Panc1 (cell line): Measurements from ENCODE around the gene PIGC. TPM values are rescaled to one million over a fixed set of nuclear protein-coding genes. Genes with fewer than 3 reads are reported as not detected.

Experiments used
- ATAC-seq: fragments of 200-7000 bp; cut with Tn5 transposase; 2 replicates; pipeline ENCODE4 v1.9.1; 2020; ENCODE audit warnings: mild to moderate bottlenecking, moderate library complexity
- BruUV-seq: library from RNA; stranded (reverse); fragments of 400-500 nt; replicated peaks from 2 replicates; lab custom pipeline; 2021; lab: Mats Ljungman, UMichigan
- CTCF ChIA-PET: fragments of 300-600 bp; sonication (Branson Sonifier 250); formaldehyde crosslinking; loops from one replicate; lab custom pipeline; 2022; ENCODE audit warnings: antibody characterized with exemption; lab: Charles Lee
- POLR2A ChIA-PET: fragments of 300-600 bp; sonication (Branson Sonifier 250); formaldehyde crosslinking; loops from one replicate; lab custom pipeline; 2022; ENCODE audit warnings: antibody characterized with exemption; lab: Charles Lee
- DNase-seq: peaks from one replicate; pipeline ENCODE4 v3.0.0-alpha.2; 2010; ENCODE audit warnings: low read depth, low spot score
- H3K27ac ChIP-seq: 2 replicates; pipeline ENCODE4 v1.5.1; 2011; ENCODE audit warnings: mild to moderate bottlenecking, low read length, inconsistent platforms
- H3K27me3 ChIP-seq: fragments of 200-500 bp; sonication (Bioruptor generic); 2 replicates; pipeline ENCODE4 v1.6.0; 2014; ENCODE audit warnings: low read length, inconsistent platforms; ENCODE audit not compliant: control insufficient read depth, insufficient read depth
- H3K36me3 ChIP-seq: fragments of 200-500 bp; sonication (Bioruptor generic); 2 replicates; pipeline ENCODE4 v1.5.1; 2014; ENCODE audit warnings: inconsistent platforms, mild to moderate bottlenecking, low read length, moderate library complexity; ENCODE audit not compliant: control insufficient read depth, insufficient read depth
- H3K4me1 ChIP-seq: 2 replicates; pipeline ENCODE4 v1.5.1; 2011; ENCODE audit warnings: inconsistent platforms, mild to moderate bottlenecking, low read length, moderate library complexity; ENCODE audit not compliant: control insufficient read depth, insufficient read depth
- H3K4me3 ChIP-seq, 2 experiments: 2 replicates each; pipeline ENCODE4 v1.5.1; 2011 to 2012; ENCODE audit warnings: low read depth in 2 of 2, low read length in 2 of 2, mild to moderate bottlenecking in 2 of 2, inconsistent platforms in 1 of 2, moderate library complexity in 1 of 2
- H3K9me3 ChIP-seq: fragments of 200-500 bp; sonication (Bioruptor generic); 2 replicates; pipeline ENCODE4 v1.5.1; 2014; ENCODE audit warnings: low read depth, mild to moderate bottlenecking, inconsistent platforms, low read length, moderate library complexity; ENCODE audit not compliant: control insufficient read depth, insufficient read depth
- POLR2AphosphoS5 ChIP-seq: IDR thresholded peaks from 2 replicates; pipeline ENCODE4 v1.6.1; 2012; ENCODE audit warnings: mild to moderate bottlenecking, low read depth, low read length, moderate library complexity
- SIN3A ChIP-seq: IDR thresholded peaks from 2 replicates; pipeline ENCODE4 v1.6.1; 2012; ENCODE audit warnings: low read depth, mild to moderate bottlenecking, low read length, moderate library complexity, borderline replicate concordance; ENCODE audit not compliant: insufficient read depth
- TCF7L2 ChIP-seq: IDR thresholded peaks from 2 replicates; pipeline ENCODE4 v1.6.1; 2011; ENCODE audit warnings: mild to moderate bottlenecking, low read depth, low read length, inconsistent platforms
- in situ Hi-C: cut with HindIII; loops from 2 replicates; pipeline ENCODE4 v1.10.0; 2016; ENCODE audit warnings: low sequenced_read_pairs, low pct_unique_long_range_greater_than_20kb
- intact Hi-C: fragments of 100-400 bp; cut with micrococcal nuclease; formaldehyde crosslinking; loops from one replicate; pipeline ENCODE4 v1.10.0; 2022; ENCODE audit not compliant: unreplicated experiment
- total RNA-seq: library from RNA; stranded (reverse); gene quantifications from one replicate; pipeline ENCODE4 v1.2.1, GENCODE V29; 2021; ENCODE audit not compliant: unreplicated experiment
- TF ChIP-seq, protein P1 (sequence below), 2 experiments: IDR thresholded peaks; 2 replicates each; pipeline ENCODE4 v1.6.1; 2011 to 2012; ENCODE audit warnings: low read depth in 2 of 2, control low read depth in 1 of 2, low read length in 1 of 2, mild to moderate bottlenecking in 1 of 2, moderate library complexity in 1 of 2; ENCODE audit not compliant: insufficient read depth in 1 of 2
- TF ChIP-seq, protein P2 (sequence below): fragments of 450-650 bp; IDR thresholded peaks from 2 replicates; pipeline ENCODE4 v1.5.1; 2017; ENCODE audit warnings: mild to moderate bottlenecking

PIGC gene
- total RNA-seq, 1 experiment from 2014 or later, result 23.6 TPM

DNA sequence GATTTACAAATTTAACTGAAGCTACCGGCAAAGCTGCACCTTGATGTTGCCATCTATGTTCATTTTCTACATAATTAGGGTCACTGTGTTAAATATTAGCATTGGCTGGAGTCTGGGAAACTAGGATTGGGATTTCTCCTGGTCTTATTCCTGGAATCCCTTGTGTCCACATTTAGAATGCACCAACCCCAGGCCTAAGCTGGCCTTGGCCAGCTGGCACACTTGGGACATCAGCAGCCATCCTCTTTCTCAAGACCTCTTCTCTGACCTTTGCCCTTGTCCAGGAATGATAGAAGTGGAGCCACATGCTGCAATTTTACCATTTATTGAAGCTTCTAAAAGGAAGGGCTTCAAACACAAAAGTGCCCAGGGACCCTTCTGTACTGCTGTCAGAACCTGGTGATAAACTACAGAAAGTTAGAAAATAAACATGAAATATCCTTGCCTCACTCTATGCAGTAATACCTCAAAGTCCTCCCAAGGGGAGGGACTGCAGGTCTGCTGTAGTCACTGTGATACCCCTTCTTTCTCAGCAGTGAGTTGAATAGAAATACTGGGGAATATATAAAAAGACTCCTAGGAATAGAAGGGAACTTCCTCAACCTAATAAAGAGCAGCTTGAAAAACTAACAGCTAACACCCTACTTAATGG is 13.7 kb upstream of the PIGC start:
- Histone ChIP-seq H3K4me1 (no peaks in the 10 kb centered on the region), H3K9me3 (no peaks in the 10 kb centered on the region), H3K27ac (no peak overlapping the region), H3K4me3 (no peak overlapping the region), H3K36me3 (no peaks in the 10 kb centered on the region), H3K27me3 (no peaks in the 10 kb centered on the region; the same call in 1 of the 2 replicates)
- ChIA-PET POLR2A (no interaction called here), CTCF (interaction anchor here (0.7 kb wide), 1 partner anchor 13 kb away, joined by 3 read pairs; no protein-coding TSS in a partner anchor)
- DNase-seq (no peak), ATAC-seq (no peak)
- in situ Hi-C loops (no loop called here), intact Hi-C loops (no loop called here)
- no TSS peak for BruUV-seq
- TF ChIP-seq POLR2AphosphoS5 (no peak), TCF7L2 (no peak), SIN3A (no peak)
- TF ChIP-seq, protein P1, sequence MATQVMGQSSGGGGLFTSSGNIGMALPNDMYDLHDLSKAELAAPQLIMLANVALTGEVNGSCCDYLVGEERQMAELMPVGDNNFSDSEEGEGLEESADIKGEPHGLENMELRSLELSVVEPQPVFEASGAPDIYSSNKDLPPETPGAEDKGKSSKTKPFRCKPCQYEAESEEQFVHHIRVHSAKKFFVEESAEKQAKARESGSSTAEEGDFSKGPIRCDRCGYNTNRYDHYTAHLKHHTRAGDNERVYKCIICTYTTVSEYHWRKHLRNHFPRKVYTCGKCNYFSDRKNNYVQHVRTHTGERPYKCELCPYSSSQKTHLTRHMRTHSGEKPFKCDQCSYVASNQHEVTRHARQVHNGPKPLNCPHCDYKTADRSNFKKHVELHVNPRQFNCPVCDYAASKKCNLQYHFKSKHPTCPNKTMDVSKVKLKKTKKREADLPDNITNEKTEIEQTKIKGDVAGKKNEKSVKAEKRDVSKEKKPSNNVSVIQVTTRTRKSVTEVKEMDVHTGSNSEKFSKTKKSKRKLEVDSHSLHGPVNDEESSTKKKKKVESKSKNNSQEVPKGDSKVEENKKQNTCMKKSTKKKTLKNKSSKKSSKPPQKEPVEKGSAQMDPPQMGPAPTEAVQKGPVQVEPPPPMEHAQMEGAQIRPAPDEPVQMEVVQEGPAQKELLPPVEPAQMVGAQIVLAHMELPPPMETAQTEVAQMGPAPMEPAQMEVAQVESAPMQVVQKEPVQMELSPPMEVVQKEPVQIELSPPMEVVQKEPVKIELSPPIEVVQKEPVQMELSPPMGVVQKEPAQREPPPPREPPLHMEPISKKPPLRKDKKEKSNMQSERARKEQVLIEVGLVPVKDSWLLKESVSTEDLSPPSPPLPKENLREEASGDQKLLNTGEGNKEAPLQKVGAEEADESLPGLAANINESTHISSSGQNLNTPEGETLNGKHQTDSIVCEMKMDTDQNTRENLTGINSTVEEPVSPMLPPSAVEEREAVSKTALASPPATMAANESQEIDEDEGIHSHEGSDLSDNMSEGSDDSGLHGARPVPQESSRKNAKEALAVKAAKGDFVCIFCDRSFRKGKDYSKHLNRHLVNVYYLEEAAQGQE (IDR thresholded peaks at IDR 0.05; ENCODE audit: insufficient read depth in 1 of 2, low read depth in 2 of 2, low read length in 1 of 2), result no peak
- TF ChIP-seq, protein P2, sequence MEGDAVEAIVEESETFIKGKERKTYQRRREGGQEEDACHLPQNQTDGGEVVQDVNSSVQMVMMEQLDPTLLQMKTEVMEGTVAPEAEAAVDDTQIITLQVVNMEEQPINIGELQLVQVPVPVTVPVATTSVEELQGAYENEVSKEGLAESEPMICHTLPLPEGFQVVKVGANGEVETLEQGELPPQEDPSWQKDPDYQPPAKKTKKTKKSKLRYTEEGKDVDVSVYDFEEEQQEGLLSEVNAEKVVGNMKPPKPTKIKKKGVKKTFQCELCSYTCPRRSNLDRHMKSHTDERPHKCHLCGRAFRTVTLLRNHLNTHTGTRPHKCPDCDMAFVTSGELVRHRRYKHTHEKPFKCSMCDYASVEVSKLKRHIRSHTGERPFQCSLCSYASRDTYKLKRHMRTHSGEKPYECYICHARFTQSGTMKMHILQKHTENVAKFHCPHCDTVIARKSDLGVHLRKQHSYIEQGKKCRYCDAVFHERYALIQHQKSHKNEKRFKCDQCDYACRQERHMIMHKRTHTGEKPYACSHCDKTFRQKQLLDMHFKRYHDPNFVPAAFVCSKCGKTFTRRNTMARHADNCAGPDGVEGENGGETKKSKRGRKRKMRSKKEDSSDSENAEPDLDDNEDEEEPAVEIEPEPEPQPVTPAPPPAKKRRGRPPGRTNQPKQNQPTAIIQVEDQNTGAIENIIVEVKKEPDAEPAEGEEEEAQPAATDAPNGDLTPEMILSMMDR, result no peak

DNA sequence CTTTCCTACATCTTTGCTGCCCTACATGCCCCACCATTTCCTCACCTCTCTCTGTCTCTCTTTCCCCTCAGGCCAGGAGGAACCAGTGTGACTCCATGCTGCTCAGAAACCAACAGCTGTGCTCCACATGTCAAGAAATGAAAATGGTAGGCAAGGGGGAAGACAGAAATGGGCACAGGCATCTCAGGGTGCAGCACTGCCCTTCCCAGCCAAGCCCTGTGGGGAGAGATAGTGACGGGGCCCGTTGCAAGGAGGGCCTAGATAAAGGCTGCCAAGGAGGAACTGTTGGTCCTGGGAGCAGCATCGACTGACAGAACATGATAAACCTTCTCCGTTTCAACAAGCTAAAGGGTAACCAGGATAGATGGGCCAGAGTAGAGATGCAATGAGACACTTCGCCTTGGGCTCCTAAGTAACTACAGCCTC is 12.5 kb upstream of the PIGC start:
- H3K9me3 ChIP-seq, result no peaks in the 10 kb centered on the region
- H3K4me3 ChIP-seq, result no peak overlapping the region
- no peaks in the 10 kb centered on the region for H3K36me3 ChIP-seq
- ChIA-PET POLR2A (no interaction called here), CTCF (no interaction called here)
- H3K4me1 ChIP-seq, result peaks cover under 1% of the 10 kb centered on the region; the same call in 1 of the 2 replicates
- in situ Hi-C loops, result no loop called here
- no peak for TF ChIP-seq TCF7L2
- TF ChIP-seq, protein P2, result no peak
- no peak for TF ChIP-seq POLR2AphosphoS5
- TF ChIP-seq SIN3A, result no peak
- TF ChIP-seq, protein P1 (IDR thresholded peaks at IDR 0.05; ENCODE audit: insufficient read depth in 1 of 2, low read depth in 2 of 2, low read length in 1 of 2), result no peak
- no peak for ATAC-seq
- intact Hi-C loops, result no loop called here
- no peaks in the 10 kb centered on the region; the same call in 1 of the 2 replicates for H3K27me3 ChIP-seq
- no peak for DNase-seq
- H3K27ac ChIP-seq, result no peak overlapping the region
- no TSS peak for BruUV-seq
